ENCODE data around the gene ULK2.
A peak's percentile ranks its signal among the peaks of the same experiment; 100 is the strongest.
"Not testable (repeated sequence)": the region's sequence is repeated elsewhere in the genome, so short reads cannot be mapped to it uniquely, and the experiment has no call there.

Gene ULK2

GRCh38 chr17:19860647-19861177, 7.0 kb downstream of the ULK2 start:
- DNase-seq, result not testable (repeated sequence)

- no peak for DNase-seq
These were observed 10.1 kb downstream of the ULK2 start for GRCh38 chr17:19857640-19858039.

GRCh38 chr17:19833914-19834313, 33.8 kb downstream of the ULK2 start:
- no peak for DNase-seq

GRCh38 chr17:19830061-19830460, 37.7 kb downstream of the ULK2 start:
- DNase-seq, result no peak

GRCh38 chr17:19812407-19812806, 55.3 kb downstream of the ULK2 start:
- DNase-seq, result no peak

GRCh38 chr17:19805006-19805405, 62.7 kb downstream of the ULK2 start:
- no peak for DNase-seq

- no peak for DNase-seq
These were observed 67.2 kb downstream of the ULK2 start for GRCh38 chr17:19800571-19800970.

- DNase-seq, result no peak
These were observed 67.9 kb downstream of the ULK2 start for GRCh38 chr17:19799796-19800195.

GRCh38 chr17:19796457-19796856, 71.3 kb downstream of the ULK2 start:
- DNase-seq, result no peak

- no peak for DNase-seq
These were observed 75.7 kb downstream of the ULK2 start for GRCh38 chr17:19791918-19792550.

- DNase-seq, result no peak
These were observed 79.9 kb downstream of the ULK2 start for GRCh38 chr17:19787733-19788357.

GRCh38 chr17:19785854-19786253, 81.9 kb downstream of the ULK2 start:
- DNase-seq, result no peak

GRCh38 chr17:19781488-19782458, 86.0 kb downstream of the ULK2 start:
- DNase-seq, result no peak

- DNase-seq, result no peak
These were observed 86.9 kb downstream of the ULK2 start for GRCh38 chr17:19780846-19781245.

GRCh38 chr17:19773534-19773933, 94.2 kb downstream of the ULK2 start:
- DNase-seq, result no peak

GRCh38 chr17:19771971-19772630, 95.6 kb downstream of the ULK2 start:
- no peak for DNase-seq

- no peak for DNase-seq
These were observed 96.6 kb downstream of the ULK2 start for GRCh38 chr17:19770985-19771735.

GRCh38 chr17:19769946-19770652, 97.6 kb downstream of the ULK2 start:
- no peak for DNase-seq

- no peak for DNase-seq
These were observed 99.5 kb downstream of the ULK2 start for GRCh38 chr17:19768046-19768782.

- peak; percentile 72 for DNase-seq
These were observed 101.1 kb downstream of the ULK2 start for GRCh38 chr17:19766421-19767270.

Measured in effector CD4-positive, alpha-beta T cell (primary cell).